HG03457 (cell line): ENCODE measurements around the gene SPATA31E1.
"Not testable (repeated sequence)": the region's sequence is repeated elsewhere in the genome, so short reads cannot be mapped to it uniquely, and the experiment has no call there.

Source experiments
- ATAC-seq: cut with Tn5 transposase; IDR thresholded peaks from one replicate; pipeline ENCODE4 v1.9.1; 2021; ENCODE audit warnings: moderate number of reproducible peaks; ENCODE audit not compliant: unreplicated experiment

Gene SPATA31E1

GRCh38 chr9:87919013-87919412 is 36.3 kb downstream of the SPATA31E1 start:
- ATAC-seq = not testable (repeated sequence)

- ATAC-seq = not testable (repeated sequence)
These were observed 38.9 kb downstream of the SPATA31E1 start for GRCh38 chr9:87921561-87921960.

GRCh38 chr9:87923012-87923411 is 40.3 kb downstream of the SPATA31E1 start:
- ATAC-seq = not testable (repeated sequence)

- ATAC-seq = not testable (repeated sequence)
These were observed 42.2 kb downstream of the SPATA31E1 start for GRCh38 chr9:87924851-87925250.

- ATAC-seq = not testable (repeated sequence)
These were observed 46.5 kb downstream of the SPATA31E1 start for GRCh38 chr9:87929152-87929551.

- not testable (repeated sequence) for ATAC-seq
These were observed 51.8 kb downstream of the SPATA31E1 start for GRCh38 chr9:87934444-87934843.

GRCh38 chr9:87937352-87937751 is 54.7 kb downstream of the SPATA31E1 start:
- ATAC-seq = not testable (repeated sequence)

GRCh38 chr9:87937918-87938317 is 55.2 kb downstream of the SPATA31E1 start:
- ATAC-seq = not testable (repeated sequence)

GRCh38 chr9:87938336-87938735 is 55.7 kb downstream of the SPATA31E1 start:
- ATAC-seq = not testable (repeated sequence)
